HepG2 (cell line): Measurements from ENCODE around the gene CCR3. TPM values are rescaled to one million over a fixed set of nuclear protein-coding genes. Genes with fewer than 3 reads are reported as not detected.

Experiments
- ATAC-seq: fragments of 200-7000 bp; cut with Tn5 transposase; 3 replicates; pipeline ENCODE4 v1.9.1; 2020; ENCODE audit warnings: mild to moderate bottlenecking, moderate library complexity
- BruUV-seq: library from RNA; stranded (reverse); fragments of 400-500 nt; replicated peaks from 2 replicates; lab custom pipeline; 2021; lab: Mats Ljungman, UMichigan
- CTCF ChIA-PET: fragments of 300-600 bp; formaldehyde crosslinking; extraction: SDS; loops from one replicate; lab custom pipeline; 2021; ENCODE audit warnings: low total read pairs, inconsistent platforms, low intra/inter-chr PET ratio; lab: Yijun Ruan, JAX
- POLR2A ChIA-PET: fragments of 350-600 bp; sonication (Branson Sonifier 250); formaldehyde crosslinking; loops from one replicate; lab custom pipeline; 2020; ENCODE audit warnings: antibody characterized with exemption, inconsistent platforms; lab: Yijun Ruan, JAX
- DNase-seq: peaks from one replicate; pipeline ENCODE4 v3.0.0-alpha.2; 2015; ENCODE audit warnings: low spot score
- FAIRE-seq: peaks from 3 replicates; lab custom pipeline; 2011; peaks lifted over from hg19 to GRCh38; lab: Jason Lieb, UNC
- H2AFZ ChIP-seq: one replicate; pipeline ENCODE4 v1.6.1; 2011; ENCODE audit warnings: low read length, inconsistent platforms
- H3K27ac ChIP-seq: fragments of 300-600 bp; 3 replicates; pipeline ENCODE4 v1.8.0; 2011; ENCODE audit warnings: mixed run types, mild to moderate bottlenecking, mixed read lengths, low read length, inconsistent platforms; ENCODE audit not compliant: insufficient read depth; ENCODE audit errors: extremely low read length
- H3K27me3 ChIP-seq, 2 experiments: fragments of 200-600 bp in 1 of 2; 2 replicates in 1 of 2; 3 replicates in 1 of 2; pipeline versions ENCODE4 v1.6.0 to v1.8.0; 2011; ENCODE audit warnings: low read length in 2 of 2, mild to moderate bottlenecking in 2 of 2, moderate library complexity in 2 of 2, inconsistent platforms in 1 of 2; ENCODE audit not compliant: insufficient read depth in 2 of 2, control insufficient read depth in 1 of 2
- H3K36me3 ChIP-seq, 2 experiments: fragments of 200-600 bp in 1 of 2; replicated peaks in 1 of 2; 2 replicates in 1 of 2; 3 replicates in 1 of 2; pipeline versions ENCODE4 v1.5.1 to v1.8.0; 2011; ENCODE audit warnings: low read length in 2 of 2, inconsistent platforms in 1 of 2; ENCODE audit not compliant: insufficient read depth in 2 of 2, control insufficient read depth in 1 of 2
- H3K4me1 ChIP-seq: 2 replicates; pipeline ENCODE4 v1.5.1; 2012; ENCODE audit warnings: low read length, inconsistent platforms; ENCODE audit not compliant: insufficient read depth
- H3K4me2 ChIP-seq: 2 replicates; pipeline ENCODE4 v1.6.0; 2011; ENCODE audit warnings: low read depth, low read length, inconsistent platforms
- H3K4me3 ChIP-seq, 3 experiments: fragments of 200-600 bp in 1 of 3; sonication (generic), shearing (Covaris generic) in 1 of 3; replicated peaks in 1 of 3; 2 replicates each; pipeline ENCODE4 v1.5.1; 2011 to 2016; ENCODE audit warnings: low read length in 3 of 3, inconsistent platforms in 2 of 3, low read depth in 2 of 3, mild to moderate bottlenecking in 2 of 3, control low read depth in 1 of 3, mixed read lengths in 1 of 3; ENCODE audit not compliant: insufficient read depth in 1 of 3
- H3K79me2 ChIP-seq: one replicate; pipeline ENCODE4 v1.6.1; 2011; ENCODE audit warnings: low read length, inconsistent platforms; ENCODE audit not compliant: insufficient read depth
- H3K9ac ChIP-seq: 2 replicates; pipeline ENCODE4 v1.6.0; 2011; ENCODE audit warnings: mild to moderate bottlenecking, low read depth, low read length, inconsistent platforms; ENCODE audit not compliant: insufficient read depth
- H3K9me3 ChIP-seq: 2 replicates; pipeline ENCODE4 v1.5.1; 2012; ENCODE audit warnings: mild to moderate bottlenecking, low read length
- H4K20me1 ChIP-seq: 2 replicates; pipeline ENCODE4 v1.6.0; 2011; ENCODE audit warnings: inconsistent platforms, mild to moderate bottlenecking, low read length, moderate library complexity; ENCODE audit not compliant: insufficient read depth
- KMT2B ChIP-seq: IDR thresholded peaks from 2 replicates; pipeline ENCODE4 v1.6.1; 2016; ENCODE audit warnings: missing genetic modification reagents, missing compliant biosample characterization
- MXI1 ChIP-seq: IDR thresholded peaks from 3 replicates; pipeline ENCODE4 v1.6.1; 2012; ENCODE audit warnings: low read depth, low read length, inconsistent platforms, borderline replicate concordance
- PHF20 ChIP-seq: sonication (generic); formaldehyde crosslinking; IDR thresholded peaks from 2 replicates; pipeline ENCODE4 v1.5.0; 2020; ENCODE audit warnings: mild to moderate bottlenecking, missing genetic modification reagents
- REPIN1 ChIP-seq: sonication (generic); formaldehyde crosslinking; IDR thresholded peaks from 2 replicates; pipeline ENCODE4 v1.8.0; 2022; ENCODE audit warnings: missing genetic modification reagents, low read depth, mild to moderate bottlenecking, borderline replicate concordance
- SUZ12 ChIP-seq: fragments of 150-350 bp; IDR thresholded peaks from 2 replicates; pipeline ENCODE4 v1.6.1; 2014; ENCODE audit warnings: low read depth, low read length
- TCF7 ChIP-seq: sonication (generic); IDR thresholded peaks from 2 replicates; pipeline ENCODE4 v1.6.1; 2016; ENCODE audit warnings: antibody characterized with exemption, low read depth
- ZBTB21 ChIP-seq: sonication (generic); formaldehyde crosslinking; IDR thresholded peaks from 2 replicates; pipeline ENCODE4 v1.4.0; 2020; ENCODE audit warnings: missing genetic modification reagents
- ZKSCAN8 ChIP-seq: IDR thresholded peaks from 2 replicates; pipeline ENCODE4 v1.6.1; 2016; ENCODE audit warnings: borderline replicate concordance, missing genetic modification reagents, missing compliant biosample characterization
- ZNF335 ChIP-seq: sonication (generic); formaldehyde crosslinking; IDR thresholded peaks from 2 replicates; pipeline ENCODE4 v1.4.0; 2020; ENCODE audit warnings: missing genetic modification reagents
- ZNF615 ChIP-seq: sonication (generic); formaldehyde crosslinking; IDR thresholded peaks from 2 replicates; pipeline ENCODE4 v1.5.0; 2020; ENCODE audit warnings: mild to moderate bottlenecking, missing genetic modification reagents, borderline replicate concordance
- WGBS: methylation state at CpG from one replicate; pipeline ENCODE4 v1.1.6; 2017; ENCODE audit warnings: low lambda C conversion rate; 5-methylcytosine and 5-hydroxymethylcytosine counted together
- in situ Hi-C: cut with HindIII; loops from 2 replicates; pipeline ENCODE4 v1.10.0; 2017; ENCODE audit warnings: low pct_unique_long_range_greater_than_20kb; ENCODE audit not compliant: extremely low pct_ligation_motif_present
- intact Hi-C: fragments of 100-400 bp; cut with micrococcal nuclease; formaldehyde crosslinking; loops from one replicate; pipeline ENCODE4 v1.10.0; 2022; ENCODE audit not compliant: unreplicated experiment
- polyA plus RNA-seq, 8 experiments: library from polyadenylated mRNA; depleted of rRNA in 3 of 8; stranded (reverse) in 7 of 8; unstranded in 1 of 8; fragments of >200 nt; fragmentation: Illumina TruSeq in 4 of 8; extraction: Trizol in 4 of 8; gene quantifications; 2 replicates each; pipeline versions ENCODE4 v1.2.1 to v1.2.3, GENCODE V29; 2011 to 2016; ENCODE audit warnings: low read depth in 4 of 8, missing spikeins in 1 of 8, mixed read lengths in 1 of 8; ENCODE audit not compliant: insufficient read depth in 1 of 8
- total RNA-seq, 5 experiments: library from RNA; depleted of rRNA; stranded (reverse); fragments of >200 nt; fragmentation: Illumina TruSeq; extraction: Trizol; gene quantifications; 2 replicates each; pipeline ENCODE4 v1.2.3, GENCODE V29; 2016; ENCODE audit warnings: low read depth in 1 of 5
- TF ChIP-seq, protein P1 (sequence below): sonication (generic); formaldehyde crosslinking; conservative IDR thresholded peaks from 2 replicates; pipeline ENCODE4 v1.8.1; 2023; ENCODE audit warnings: missing genetic modification reagents
- TF ChIP-seq, protein P2 (sequence below): sonication (generic); formaldehyde crosslinking; IDR thresholded peaks from 2 replicates; pipeline ENCODE4 v1.4.0; 2020; ENCODE audit warnings: missing genetic modification reagents
- TF ChIP-seq, protein P3 (sequence below): sonication (generic); formaldehyde crosslinking; IDR thresholded peaks from 2 replicates; pipeline ENCODE4 v1.4.0; 2020; ENCODE audit warnings: missing genetic modification reagents

The CCR3 gene
- total and polyA plus RNA-seq, 2 of the 13 experiments (the other 11 are each of a cell fraction or from before 2014, with no cell fraction given): not detected

DNA sequence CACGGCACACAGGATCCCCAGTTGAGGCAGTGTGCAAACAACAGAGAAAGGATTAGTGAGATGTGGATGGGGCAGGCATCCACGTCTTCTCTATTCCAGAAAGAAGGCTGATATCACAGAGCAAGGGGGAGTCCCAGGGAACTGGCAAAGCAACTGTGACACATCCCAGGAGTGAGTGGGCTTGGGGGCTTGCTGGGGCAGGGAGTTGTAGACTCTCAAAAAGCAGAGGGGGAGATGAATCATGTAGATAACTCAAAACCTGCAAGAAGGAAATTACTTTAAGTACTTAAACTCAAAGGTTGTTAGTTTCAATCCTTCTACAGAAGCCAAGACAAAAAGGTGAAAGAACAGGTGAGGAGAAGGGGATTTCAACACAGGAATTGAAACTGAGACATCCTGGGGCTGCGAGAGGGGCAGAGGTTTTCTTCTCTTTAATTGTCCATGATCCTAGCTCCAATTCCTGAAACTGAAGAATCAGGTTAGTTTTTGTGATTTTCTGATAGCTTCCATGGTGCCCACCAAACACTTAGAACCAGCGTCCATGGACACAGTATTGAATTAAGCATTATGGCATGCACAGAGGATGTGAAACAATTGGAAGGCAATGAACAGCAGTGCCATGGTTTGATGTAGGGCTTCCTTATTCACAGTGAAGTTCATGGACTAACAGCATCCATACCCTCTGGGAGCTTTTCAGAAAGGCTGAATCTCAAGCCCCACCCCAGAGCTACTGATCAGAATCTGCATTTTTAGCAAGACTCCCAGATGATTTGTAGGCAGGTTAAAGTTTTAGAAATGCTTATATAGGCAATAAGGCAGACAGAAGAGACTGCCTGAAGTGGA lies 52.0 kb downstream of the CCR3 start:
- in situ Hi-C loops (no loop called here), intact Hi-C loops (no loop called here)
- Histone ChIP-seq H3K9me3 (no peaks in the 10 kb centered on the region), H3K4me1 (no peaks in the 10 kb centered on the region), H3K79me2 (no peaks in the 10 kb centered on the region), H3K9ac (no peak overlapping the region), H3K4me3 (no peak overlapping the region), H3K4me2 (no peak overlapping the region), H4K20me1 (no peaks in the 10 kb centered on the region), H3K36me3 (no peaks in the 10 kb centered on the region), H3K27ac (no peak overlapping the region), H3K27me3 (peaks cover 1 to 13% of the 10 kb centered on the region in 2 experiments; a peak in 3 of 5 replicates), H2AFZ (no peak overlapping the region)
- WGBS: 6% methylated on average over 4 of the region's 4 CpGs
- no TSS peak for BruUV-seq
- no peak for ATAC-seq
- ChIA-PET CTCF (no interaction called here), POLR2A (no interaction called here)
- no peak for FAIRE-seq
- no peak for DNase-seq
- TF ChIP-seq REPIN1 (CRISPR knock-in tag) (no peak), KMT2B (CRISPR knock-in tag) (no peak), TCF7 (no peak), ZBTB21 (CRISPR knock-in tag) (no peak), ZKSCAN8 (CRISPR knock-in tag) (no peak), ZNF335 (CRISPR knock-in tag) (no peak), SUZ12 (no peak), PHF20 (no peak), MXI1 (no peak), ZNF615 (no peak)
- TF ChIP-seq, protein P1, sequence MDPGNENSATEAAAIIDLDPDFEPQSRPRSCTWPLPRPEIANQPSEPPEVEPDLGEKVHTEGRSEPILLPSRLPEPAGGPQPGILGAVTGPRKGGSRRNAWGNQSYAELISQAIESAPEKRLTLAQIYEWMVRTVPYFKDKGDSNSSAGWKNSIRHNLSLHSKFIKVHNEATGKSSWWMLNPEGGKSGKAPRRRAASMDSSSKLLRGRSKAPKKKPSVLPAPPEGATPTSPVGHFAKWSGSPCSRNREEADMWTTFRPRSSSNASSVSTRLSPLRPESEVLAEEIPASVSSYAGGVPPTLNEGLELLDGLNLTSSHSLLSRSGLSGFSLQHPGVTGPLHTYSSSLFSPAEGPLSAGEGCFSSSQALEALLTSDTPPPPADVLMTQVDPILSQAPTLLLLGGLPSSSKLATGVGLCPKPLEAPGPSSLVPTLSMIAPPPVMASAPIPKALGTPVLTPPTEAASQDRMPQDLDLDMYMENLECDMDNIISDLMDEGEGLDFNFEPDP: no peak
- TF ChIP-seq, protein P2, sequence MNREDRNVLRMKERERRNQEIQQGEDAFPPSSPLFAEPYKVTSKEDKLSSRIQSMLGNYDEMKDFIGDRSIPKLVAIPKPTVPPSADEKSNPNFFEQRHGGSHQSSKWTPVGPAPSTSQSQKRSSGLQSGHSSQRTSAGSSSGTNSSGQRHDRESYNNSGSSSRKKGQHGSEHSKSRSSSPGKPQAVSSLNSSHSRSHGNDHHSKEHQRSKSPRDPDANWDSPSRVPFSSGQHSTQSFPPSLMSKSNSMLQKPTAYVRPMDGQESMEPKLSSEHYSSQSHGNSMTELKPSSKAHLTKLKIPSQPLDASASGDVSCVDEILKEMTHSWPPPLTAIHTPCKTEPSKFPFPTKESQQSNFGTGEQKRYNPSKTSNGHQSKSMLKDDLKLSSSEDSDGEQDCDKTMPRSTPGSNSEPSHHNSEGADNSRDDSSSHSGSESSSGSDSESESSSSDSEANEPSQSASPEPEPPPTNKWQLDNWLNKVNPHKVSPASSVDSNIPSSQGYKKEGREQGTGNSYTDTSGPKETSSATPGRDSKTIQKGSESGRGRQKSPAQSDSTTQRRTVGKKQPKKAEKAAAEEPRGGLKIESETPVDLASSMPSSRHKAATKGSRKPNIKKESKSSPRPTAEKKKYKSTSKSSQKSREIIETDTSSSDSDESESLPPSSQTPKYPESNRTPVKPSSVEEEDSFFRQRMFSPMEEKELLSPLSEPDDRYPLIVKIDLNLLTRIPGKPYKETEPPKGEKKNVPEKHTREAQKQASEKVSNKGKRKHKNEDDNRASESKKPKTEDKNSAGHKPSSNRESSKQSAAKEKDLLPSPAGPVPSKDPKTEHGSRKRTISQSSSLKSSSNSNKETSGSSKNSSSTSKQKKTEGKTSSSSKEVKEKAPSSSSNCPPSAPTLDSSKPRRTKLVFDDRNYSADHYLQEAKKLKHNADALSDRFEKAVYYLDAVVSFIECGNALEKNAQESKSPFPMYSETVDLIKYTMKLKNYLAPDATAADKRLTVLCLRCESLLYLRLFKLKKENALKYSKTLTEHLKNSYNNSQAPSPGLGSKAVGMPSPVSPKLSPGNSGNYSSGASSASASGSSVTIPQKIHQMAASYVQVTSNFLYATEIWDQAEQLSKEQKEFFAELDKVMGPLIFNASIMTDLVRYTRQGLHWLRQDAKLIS (CRISPR knock-in tag): no peak
- TF ChIP-seq, protein P3, sequence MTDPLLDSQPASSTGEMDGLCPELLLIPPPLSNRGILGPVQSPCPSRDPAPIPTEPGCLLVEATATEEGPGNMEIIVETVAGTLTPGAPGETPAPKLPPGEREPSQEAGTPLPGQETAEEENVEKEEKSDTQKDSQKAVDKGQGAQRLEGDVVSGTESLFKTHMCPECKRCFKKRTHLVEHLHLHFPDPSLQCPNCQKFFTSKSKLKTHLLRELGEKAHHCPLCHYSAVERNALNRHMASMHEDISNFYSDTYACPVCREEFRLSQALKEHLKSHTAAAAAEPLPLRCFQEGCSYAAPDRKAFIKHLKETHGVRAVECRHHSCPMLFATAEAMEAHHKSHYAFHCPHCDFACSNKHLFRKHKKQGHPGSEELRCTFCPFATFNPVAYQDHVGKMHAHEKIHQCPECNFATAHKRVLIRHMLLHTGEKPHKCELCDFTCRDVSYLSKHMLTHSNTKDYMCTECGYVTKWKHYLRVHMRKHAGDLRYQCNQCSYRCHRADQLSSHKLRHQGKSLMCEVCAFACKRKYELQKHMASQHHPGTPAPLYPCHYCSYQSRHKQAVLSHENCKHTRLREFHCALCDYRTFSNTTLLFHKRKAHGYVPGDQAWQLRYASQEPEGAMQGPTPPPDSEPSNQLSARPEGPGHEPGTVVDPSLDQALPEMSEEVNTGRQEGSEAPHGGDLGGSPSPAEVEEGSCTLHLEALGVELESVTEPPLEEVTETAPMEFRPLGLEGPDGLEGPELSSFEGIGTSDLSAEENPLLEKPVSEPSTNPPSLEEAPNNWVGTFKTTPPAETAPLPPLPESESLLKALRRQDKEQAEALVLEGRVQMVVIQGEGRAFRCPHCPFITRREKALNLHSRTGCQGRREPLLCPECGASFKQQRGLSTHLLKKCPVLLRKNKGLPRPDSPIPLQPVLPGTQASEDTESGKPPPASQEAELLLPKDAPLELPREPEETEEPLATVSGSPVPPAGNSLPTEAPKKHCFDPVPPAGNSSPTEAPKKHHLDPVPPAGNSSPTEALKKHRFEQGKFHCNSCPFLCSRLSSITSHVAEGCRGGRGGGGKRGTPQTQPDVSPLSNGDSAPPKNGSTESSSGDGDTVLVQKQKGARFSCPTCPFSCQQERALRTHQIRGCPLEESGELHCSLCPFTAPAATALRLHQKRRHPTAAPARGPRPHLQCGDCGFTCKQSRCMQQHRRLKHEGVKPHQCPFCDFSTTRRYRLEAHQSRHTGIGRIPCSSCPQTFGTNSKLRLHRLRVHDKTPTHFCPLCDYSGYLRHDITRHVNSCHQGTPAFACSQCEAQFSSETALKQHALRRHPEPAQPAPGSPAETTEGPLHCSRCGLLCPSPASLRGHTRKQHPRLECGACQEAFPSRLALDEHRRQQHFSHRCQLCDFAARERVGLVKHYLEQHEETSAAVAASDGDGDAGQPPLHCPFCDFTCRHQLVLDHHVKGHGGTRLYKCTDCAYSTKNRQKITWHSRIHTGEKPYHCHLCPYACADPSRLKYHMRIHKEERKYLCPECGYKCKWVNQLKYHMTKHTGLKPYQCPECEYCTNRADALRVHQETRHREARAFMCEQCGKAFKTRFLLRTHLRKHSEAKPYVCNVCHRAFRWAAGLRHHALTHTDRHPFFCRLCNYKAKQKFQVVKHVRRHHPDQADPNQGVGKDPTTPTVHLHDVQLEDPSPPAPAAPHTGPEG (CRISPR knock-in tag): no peak
